Erythroblast (primary cell): ENCODE data around the gene TRAIP.

Experiments used
- GATA1 ChIP-seq: IDR thresholded peaks from 2 replicates; pipeline ENCODE4 v1.6.1; 2011; ENCODE audit warnings: low read depth, mild to moderate bottlenecking, control low read depth, low read length, moderate library complexity
- POLR2A ChIP-seq: IDR thresholded peaks from 2 replicates; pipeline ENCODE4 v1.6.1; 2011; ENCODE audit warnings: mild to moderate bottlenecking, low read length

DNA sequence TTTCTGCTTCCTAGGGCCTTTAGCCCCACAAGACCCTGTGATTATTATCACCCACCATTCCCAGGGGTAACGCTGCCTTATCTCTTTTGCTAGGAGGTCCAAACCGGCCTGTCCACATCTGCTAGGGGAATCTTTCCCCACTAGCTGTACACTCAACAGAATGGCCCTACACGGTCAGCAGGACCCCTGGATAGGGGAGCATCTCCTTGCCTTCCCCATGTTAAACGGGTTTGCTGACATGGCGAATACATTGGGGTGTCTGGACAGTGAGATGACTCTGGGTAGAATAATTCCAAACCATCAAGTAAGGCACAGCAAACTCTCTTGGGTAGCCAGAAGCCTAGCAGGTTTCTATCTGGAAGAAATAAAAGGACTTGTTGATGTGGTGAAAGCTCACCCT lies 702 bp downstream of the TRAIP start:
- TF ChIP-seq POLR2A (no peak), GATA1 (no peak)
